Measurements from ENCODE around the gene CERK. TPM values are rescaled to one million over a fixed set of nuclear protein-coding genes. Genes with fewer than 3 reads are reported as not detected.

The CERK gene
- total RNA-seq, 4 donors from 2014 or later: 37.3 to 51.1 (median 48.0) TPM

DNA sequence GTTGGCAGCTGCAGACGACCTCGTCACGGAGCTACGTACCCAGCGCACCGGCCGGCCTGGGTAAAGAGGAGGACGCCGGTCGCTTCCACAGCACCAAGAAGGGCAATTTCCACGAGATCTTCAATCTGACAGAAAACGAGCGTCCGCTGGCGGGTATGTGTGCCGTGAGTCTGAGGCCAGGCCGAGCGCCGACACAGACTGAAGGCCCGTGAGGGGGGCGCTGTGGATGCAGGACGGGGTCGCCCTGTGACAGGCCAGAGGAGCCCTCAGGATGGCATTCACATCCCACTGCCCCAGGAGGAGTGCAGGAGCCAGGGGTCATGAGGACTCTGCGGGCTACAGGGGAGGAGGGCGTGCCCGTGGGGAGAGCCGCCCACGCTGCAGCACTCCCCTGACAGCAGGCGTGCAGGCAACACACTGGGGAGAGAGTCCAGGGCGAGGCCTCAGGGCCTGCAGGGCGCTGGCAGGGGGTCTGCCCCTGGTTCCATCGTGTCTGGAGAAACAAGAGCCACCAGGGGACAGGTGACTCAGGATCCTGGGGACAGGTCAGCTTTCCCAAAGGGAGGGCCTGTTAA lies 64.3 kb downstream of the CERK start:
- TF ChIP-seq, protein P1, sequence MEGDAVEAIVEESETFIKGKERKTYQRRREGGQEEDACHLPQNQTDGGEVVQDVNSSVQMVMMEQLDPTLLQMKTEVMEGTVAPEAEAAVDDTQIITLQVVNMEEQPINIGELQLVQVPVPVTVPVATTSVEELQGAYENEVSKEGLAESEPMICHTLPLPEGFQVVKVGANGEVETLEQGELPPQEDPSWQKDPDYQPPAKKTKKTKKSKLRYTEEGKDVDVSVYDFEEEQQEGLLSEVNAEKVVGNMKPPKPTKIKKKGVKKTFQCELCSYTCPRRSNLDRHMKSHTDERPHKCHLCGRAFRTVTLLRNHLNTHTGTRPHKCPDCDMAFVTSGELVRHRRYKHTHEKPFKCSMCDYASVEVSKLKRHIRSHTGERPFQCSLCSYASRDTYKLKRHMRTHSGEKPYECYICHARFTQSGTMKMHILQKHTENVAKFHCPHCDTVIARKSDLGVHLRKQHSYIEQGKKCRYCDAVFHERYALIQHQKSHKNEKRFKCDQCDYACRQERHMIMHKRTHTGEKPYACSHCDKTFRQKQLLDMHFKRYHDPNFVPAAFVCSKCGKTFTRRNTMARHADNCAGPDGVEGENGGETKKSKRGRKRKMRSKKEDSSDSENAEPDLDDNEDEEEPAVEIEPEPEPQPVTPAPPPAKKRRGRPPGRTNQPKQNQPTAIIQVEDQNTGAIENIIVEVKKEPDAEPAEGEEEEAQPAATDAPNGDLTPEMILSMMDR (IDR thresholded peaks at IDR 0.05): no peak
- no peak for TF ChIP-seq EP300 (IDR thresholded peaks at IDR 0.05)
- TF ChIP-seq POLR2AphosphoS5 (IDR thresholded peaks at IDR 0.05): no peak
- TF ChIP-seq POLR2A (IDR thresholded peaks at IDR 0.05; ENCODE audit: low read depth): no peak
- Histone ChIP-seq H3K4me1 (peaks cover 5 to 13% (median 7%) of the 10 kb centered on the region in 4 donors), H3K36me3 (peaks cover 0 to 85% (median 76%) of the 10 kb centered on the region in 4 donors), H3K27me3 (no peaks in the 10 kb centered on the region), H3K27ac (replicated peaks in 1 of 4) (peak overlapping the region in 1 of 4 donors; percentile 46), H3K4me3 (peak overlapping the region in 1 of 4 donors; percentile 20), H3K9me3 (no peaks in the 10 kb centered on the region)
- no peak for DNase-seq (ENCODE audit: extremely low spot score)
- intact Hi-C loops (cut with DNase I): no loop called here
- WGBS: 88% methylated on average over 26 of the region's 32 CpGs

DNA sequence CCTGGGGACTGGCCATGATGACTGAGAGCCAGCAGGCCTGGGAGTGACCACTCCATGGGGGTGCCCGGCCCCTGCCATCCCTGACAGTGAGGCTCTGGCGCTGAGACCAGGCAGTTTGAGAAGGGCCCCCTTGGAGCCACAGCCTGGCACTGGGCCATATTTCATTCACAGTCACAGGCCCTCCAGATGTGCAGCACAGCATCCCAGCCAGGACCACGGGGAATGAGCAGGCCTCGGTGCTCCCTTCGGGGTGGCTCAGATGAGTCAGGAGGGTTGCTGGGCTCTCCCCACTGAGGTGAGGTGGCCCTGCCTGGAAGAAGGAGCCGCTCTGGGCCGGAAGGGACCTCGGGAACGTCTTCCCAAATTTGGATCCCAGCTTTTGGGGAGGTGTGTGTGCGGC lies 64.8 kb downstream of the CERK start:
- Histone ChIP-seq H3K36me3 (peaks cover 0 to 86% (median 77%) of the 10 kb centered on the region in 4 donors), H3K9me3 (no peaks in the 10 kb centered on the region), H3K27me3 (no peaks in the 10 kb centered on the region), H3K27ac (replicated peaks in 1 of 4) (no peak overlapping the region), H3K4me1 (peaks cover 5 to 13% (median 7%) of the 10 kb centered on the region in 4 donors), H3K4me3 (no peak overlapping the region)
- WGBS: 78% methylated on average over 4 of the region's 10 CpGs
- intact Hi-C loops (cut with DNase I): no loop called here
- TF ChIP-seq POLR2A (IDR thresholded peaks at IDR 0.05; ENCODE audit: low read depth): no peak
- TF ChIP-seq EP300 (IDR thresholded peaks at IDR 0.05): no peak
- no peak for TF ChIP-seq POLR2AphosphoS5 (IDR thresholded peaks at IDR 0.05)
- TF ChIP-seq, protein P1 (IDR thresholded peaks at IDR 0.05): no peak
- no peak for DNase-seq (ENCODE audit: extremely low spot score)

DNA sequence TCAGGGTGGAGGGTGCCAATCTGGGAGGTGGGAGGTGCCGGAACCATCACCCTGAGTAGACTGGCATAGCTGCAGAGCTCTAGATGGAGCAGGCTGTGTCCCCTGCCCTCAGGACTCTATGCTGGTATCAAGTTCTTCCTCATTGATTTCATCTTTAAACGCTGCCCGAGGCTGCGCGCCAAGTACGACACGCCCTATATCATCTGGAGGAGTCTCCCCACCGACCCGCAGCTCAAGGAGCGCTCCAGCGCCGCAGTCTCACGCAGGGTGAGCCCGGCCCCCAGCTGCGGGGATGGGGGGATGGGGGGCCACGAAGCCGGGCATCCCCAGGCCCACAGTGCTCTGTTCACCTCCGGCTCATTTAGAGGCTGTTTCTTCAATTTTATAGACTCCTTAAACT lies 65.3 kb downstream of the CERK start:
- H3K4me3 ChIP-seq: no peak overlapping the region
- TF ChIP-seq EP300 (IDR thresholded peaks at IDR 0.05): no peak
- TF ChIP-seq, protein P1 (IDR thresholded peaks at IDR 0.05): no peak
- TF ChIP-seq POLR2AphosphoS5 (IDR thresholded peaks at IDR 0.05): no peak
- TF ChIP-seq POLR2A (IDR thresholded peaks at IDR 0.05; ENCODE audit: low read depth): no peak
- peaks cover 0 to 86% (median 77%) of the 10 kb centered on the region in 4 donors for H3K36me3 ChIP-seq
- no peaks in the 10 kb centered on the region for H3K9me3 ChIP-seq
- intact Hi-C loops (cut with DNase I): no loop called here
- 89% methylated on average over 18 of the region's 18 CpGs for WGBS
- no peak for DNase-seq (ENCODE audit: extremely low spot score)
- no peaks in the 10 kb centered on the region for H3K27me3 ChIP-seq
- peaks cover 5 to 13% (median 9%) of the 10 kb centered on the region in 4 donors for H3K4me1 ChIP-seq
- no peak overlapping the region for H3K27ac ChIP-seq (replicated peaks in 1 of 4)

- peaks cover 5 to 14% (median 10%) of the 10 kb centered on the region in 4 donors for H3K4me1 ChIP-seq
- no peak for TF ChIP-seq POLR2A (IDR thresholded peaks at IDR 0.05; ENCODE audit: low read depth)
- TF ChIP-seq POLR2AphosphoS5 (IDR thresholded peaks at IDR 0.05): no peak
- no peak for TF ChIP-seq EP300 (IDR thresholded peaks at IDR 0.05)
- H3K27me3 ChIP-seq: no peaks in the 10 kb centered on the region
- WGBS: 84% methylated on average over 16 of the region's 17 CpGs
- peaks cover 6 to 87% (median 78%) of the 10 kb centered on the region in 4 donors for H3K36me3 ChIP-seq
- no peaks in the 10 kb centered on the region for H3K9me3 ChIP-seq
- no peak overlapping the region for H3K27ac ChIP-seq (replicated peaks in 1 of 4)
- no peak for DNase-seq (ENCODE audit: extremely low spot score)
- intact Hi-C loops (cut with DNase I): no loop called here
- no peak overlapping the region for H3K4me3 ChIP-seq
Measured at GRCh38 chr22:46671824-46672432, 66.1 kb downstream of the CERK start.

GRCh38 chr22:46669201-46669600 lies 68.9 kb downstream of the CERK start:
- no peaks in the 10 kb centered on the region for H3K9me3 ChIP-seq
- DNase-seq (ENCODE audit: extremely low spot score): no peak
- H3K4me1 ChIP-seq: peaks cover 5 to 14% (median 10%) of the 10 kb centered on the region in 4 donors
- no peak overlapping the region for H3K27ac ChIP-seq (replicated peaks in 1 of 4)
- no peak overlapping the region for H3K4me3 ChIP-seq
- 81% methylated on average over 8 of the region's 9 CpGs for WGBS
- intact Hi-C loops (cut with DNase I): no loop called here
- TF ChIP-seq EP300 (IDR thresholded peaks at IDR 0.05) (no peak), POLR2AphosphoS5 (IDR thresholded peaks at IDR 0.05) (no peak), POLR2A (IDR thresholded peaks at IDR 0.05; ENCODE audit: low read depth) (no peak)
- TF ChIP-seq, protein P1 (IDR thresholded peaks at IDR 0.05): no peak
- no peaks in the 10 kb centered on the region for H3K27me3 ChIP-seq
- peaks cover 9 to 87% (median 81%) of the 10 kb centered on the region in 4 donors for H3K36me3 ChIP-seq

All from esophagus muscularis mucosa (tissue), 4 donors.